Cardiac muscle cell (in vitro differentiated cells and primary cell): ENCODE measurements around the gene PLB1. TPM values are rescaled to one million over a fixed set of nuclear protein-coding genes. Genes with fewer than 3 reads are reported as not detected.

Experiments used
- DNase-seq, 2 donors: peaks; one replicate each; pipeline versions ENCODE4 v3.0.0 to v3.0.0-alpha.2; 2010 to 2017; ENCODE audit warnings: low read depth in 1 of 2, low spot score in 1 of 2
- H3K27ac ChIP-seq: fragments of 200-600 bp; sonication (generic); 2 replicates; pipeline ENCODE4 v1.5.1; 2016
- H3K27me3 ChIP-seq: fragments of 200-600 bp; sonication (generic); 2 replicates; pipeline ENCODE4 v1.6.0; 2016; ENCODE audit warnings: control low read depth
- H3K36me3 ChIP-seq: fragments of 200-600 bp; sonication (generic); 2 replicates; pipeline ENCODE4 v1.5.1; 2016; ENCODE audit warnings: control low read depth
- H3K4me1 ChIP-seq: fragments of 200-600 bp; sonication (generic); 2 replicates; pipeline ENCODE4 v1.8.1; 2017; ENCODE audit warnings: low read depth, mild to moderate bottlenecking, mixed run types
- H3K4me3 ChIP-seq: fragments of 200-600 bp; sonication (generic); 2 replicates; pipeline ENCODE4 v1.5.1; 2016; ENCODE audit warnings: mild to moderate bottlenecking
- H3K9me3 ChIP-seq: fragments of 200-600 bp; sonication (generic); 2 replicates; pipeline ENCODE4 v1.5.1; 2017; ENCODE audit warnings: low read depth, mild to moderate bottlenecking, control low read depth
- polyA plus RNA-seq: library from polyadenylated mRNA; unstranded; fragments of >200 nt; fragmentation: Nextera tagmentation; extraction: Ambion mirVana; gene quantifications from 2 replicates; pipeline ENCODE4 v1.2.1, GENCODE V29; 2016
- total RNA-seq: library from RNA; depleted of rRNA; stranded (reverse); fragments of >200 nt; gene quantifications from 2 replicates; pipeline ENCODE4 v1.2.3, GENCODE V29; 2016
- TF ChIP-seq, protein P1 (sequence below): IDR thresholded peaks from 2 replicates; pipeline ENCODE4 v1.5.1; 2012; ENCODE audit warnings: low read depth, mild to moderate bottlenecking, low read length

PLB1 gene
- total and polyA plus RNA-seq, 2 experiments from 2014 or later = 1.1 to 1.2 TPM

DNA sequence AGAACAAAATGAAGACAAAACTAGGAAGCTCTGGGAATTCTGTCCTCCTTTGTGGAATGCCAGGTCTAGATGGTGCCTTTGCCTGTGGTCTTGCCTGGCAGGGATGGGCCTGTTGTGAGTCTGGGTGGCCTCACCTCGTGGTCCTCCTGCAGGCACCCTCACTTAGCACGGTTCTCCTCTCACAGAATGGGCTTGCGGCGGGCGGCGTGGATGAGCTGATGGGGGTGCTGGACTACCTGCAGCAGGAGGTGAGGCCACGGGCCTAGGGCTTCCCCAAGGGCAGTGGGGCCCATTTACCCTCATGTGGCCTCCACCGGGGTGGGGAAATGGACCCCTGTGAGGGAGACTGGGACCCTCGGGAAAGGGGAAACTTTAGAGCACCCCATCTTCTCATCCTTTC is 42.3 kb downstream of the PLB1 start:
- Histone ChIP-seq H3K4me3 (no peak overlapping the region), H3K27me3 (no peaks in the 10 kb centered on the region), H3K36me3 (no peaks in the 10 kb centered on the region), H3K27ac (no peak overlapping the region), H3K4me1 (peaks cover 4% of the 10 kb centered on the region), H3K9me3 (no peaks in the 10 kb centered on the region)
- TF ChIP-seq, protein P1, sequence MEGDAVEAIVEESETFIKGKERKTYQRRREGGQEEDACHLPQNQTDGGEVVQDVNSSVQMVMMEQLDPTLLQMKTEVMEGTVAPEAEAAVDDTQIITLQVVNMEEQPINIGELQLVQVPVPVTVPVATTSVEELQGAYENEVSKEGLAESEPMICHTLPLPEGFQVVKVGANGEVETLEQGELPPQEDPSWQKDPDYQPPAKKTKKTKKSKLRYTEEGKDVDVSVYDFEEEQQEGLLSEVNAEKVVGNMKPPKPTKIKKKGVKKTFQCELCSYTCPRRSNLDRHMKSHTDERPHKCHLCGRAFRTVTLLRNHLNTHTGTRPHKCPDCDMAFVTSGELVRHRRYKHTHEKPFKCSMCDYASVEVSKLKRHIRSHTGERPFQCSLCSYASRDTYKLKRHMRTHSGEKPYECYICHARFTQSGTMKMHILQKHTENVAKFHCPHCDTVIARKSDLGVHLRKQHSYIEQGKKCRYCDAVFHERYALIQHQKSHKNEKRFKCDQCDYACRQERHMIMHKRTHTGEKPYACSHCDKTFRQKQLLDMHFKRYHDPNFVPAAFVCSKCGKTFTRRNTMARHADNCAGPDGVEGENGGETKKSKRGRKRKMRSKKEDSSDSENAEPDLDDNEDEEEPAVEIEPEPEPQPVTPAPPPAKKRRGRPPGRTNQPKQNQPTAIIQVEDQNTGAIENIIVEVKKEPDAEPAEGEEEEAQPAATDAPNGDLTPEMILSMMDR = no peak
- DNase-seq = no peak

DNA sequence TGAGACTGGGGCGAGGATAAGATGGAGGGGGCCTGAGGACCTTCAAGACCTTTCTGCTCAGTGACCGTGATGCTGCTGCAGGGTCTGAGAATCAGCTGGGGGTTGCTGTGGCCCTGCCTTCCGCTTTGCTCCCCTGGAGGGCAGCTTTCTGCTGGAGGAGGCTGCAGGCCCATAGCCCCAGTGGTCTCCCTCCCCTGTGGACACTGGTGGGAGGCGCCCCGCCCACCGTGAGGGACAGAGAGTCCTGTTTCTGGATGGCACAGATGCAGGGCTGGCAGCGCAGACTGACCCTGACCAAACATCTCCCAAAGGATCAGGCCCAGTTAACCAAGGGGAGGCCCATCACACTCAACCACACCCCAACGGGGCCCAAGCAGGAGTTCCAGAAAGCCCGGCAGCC is 42.8 kb downstream of the PLB1 start:
- Histone ChIP-seq H3K27ac (no peak overlapping the region), H3K9me3 (no peaks in the 10 kb centered on the region), H3K4me3 (no peak overlapping the region), H3K27me3 (no peaks in the 10 kb centered on the region), H3K36me3 (no peaks in the 10 kb centered on the region), H3K4me1 (peaks cover 9% of the 10 kb centered on the region)
- TF ChIP-seq, protein P1 = no peak
- no peak for DNase-seq

DNA sequence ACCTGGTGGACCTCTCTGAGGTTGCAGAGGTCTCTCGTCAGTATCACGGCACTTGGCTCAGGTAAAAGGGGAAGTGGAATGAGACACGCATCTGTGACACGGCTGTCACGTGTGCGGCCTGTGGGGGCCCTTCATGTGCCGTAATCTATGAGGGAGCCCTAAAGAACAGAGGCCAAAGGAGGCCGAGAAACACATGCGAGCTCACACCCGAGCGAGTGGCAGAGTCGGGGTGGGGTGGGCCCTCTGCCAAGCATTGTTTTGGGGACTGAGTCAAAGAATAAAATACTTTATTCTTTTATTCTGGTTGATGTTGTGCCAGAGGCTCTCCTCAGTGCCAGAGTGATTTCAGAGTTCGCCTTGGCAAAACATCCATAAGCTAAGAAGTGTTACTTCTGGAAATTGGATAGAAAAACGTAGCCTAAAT is 43.3 kb downstream of the PLB1 start:
- Histone ChIP-seq H3K27me3 (no peaks in the 10 kb centered on the region), H3K9me3 (no peaks in the 10 kb centered on the region), H3K4me3 (no peak overlapping the region), H3K36me3 (no peaks in the 10 kb centered on the region), H3K4me1 (peaks cover 14% of the 10 kb centered on the region), H3K27ac (no peak overlapping the region)
- DNase-seq = peak in 1 of 2 donors; percentile 36
- TF ChIP-seq, protein P1 = no peak

DNA sequence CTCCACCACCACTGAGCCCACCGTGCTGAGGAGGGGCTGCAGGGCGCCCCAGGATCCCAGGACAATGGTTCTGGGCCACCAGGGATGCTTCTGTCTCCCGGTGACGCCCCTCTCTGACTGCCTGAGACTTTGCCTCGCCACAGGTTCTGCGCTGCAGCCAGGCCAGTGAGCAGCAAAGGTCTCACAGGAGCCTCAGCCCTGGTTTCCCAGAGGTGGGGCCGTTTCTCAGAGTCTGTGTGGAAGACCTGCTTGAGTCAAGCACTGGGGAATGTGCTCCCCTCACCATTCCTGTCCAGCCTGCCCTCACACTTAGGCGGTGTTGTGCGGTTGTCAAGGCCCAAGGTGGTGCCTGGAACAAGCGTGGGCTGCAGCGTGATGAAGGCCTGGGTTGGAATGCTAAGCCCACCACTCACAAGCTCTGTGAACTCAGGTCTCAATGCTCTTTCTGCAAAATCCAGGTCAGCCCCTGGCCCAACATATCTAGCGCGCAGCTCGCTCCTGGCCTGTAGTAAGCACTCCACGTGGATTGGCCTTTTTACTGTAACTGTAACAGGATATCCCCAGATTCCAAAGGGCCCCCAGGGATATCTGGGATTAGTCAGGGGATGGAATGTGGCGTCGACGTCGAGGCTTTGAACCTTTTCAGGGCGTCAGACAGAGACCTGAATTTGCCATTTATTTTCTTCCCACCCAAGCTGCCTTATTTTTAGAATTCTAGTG is 47.6 kb downstream of the PLB1 start:
- H3K27me3 ChIP-seq = no peaks in the 10 kb centered on the region
- peak overlapping the region; percentile 76 for H3K27ac ChIP-seq
- H3K9me3 ChIP-seq = no peaks in the 10 kb centered on the region
- DNase-seq = peak; percentile 36 to 53
- H3K36me3 ChIP-seq = no peaks in the 10 kb centered on the region
- TF ChIP-seq, protein P1 = no peak
- no peak overlapping the region for H3K4me3 ChIP-seq
- peaks cover 47% of the 10 kb centered on the region for H3K4me1 ChIP-seq

DNA sequence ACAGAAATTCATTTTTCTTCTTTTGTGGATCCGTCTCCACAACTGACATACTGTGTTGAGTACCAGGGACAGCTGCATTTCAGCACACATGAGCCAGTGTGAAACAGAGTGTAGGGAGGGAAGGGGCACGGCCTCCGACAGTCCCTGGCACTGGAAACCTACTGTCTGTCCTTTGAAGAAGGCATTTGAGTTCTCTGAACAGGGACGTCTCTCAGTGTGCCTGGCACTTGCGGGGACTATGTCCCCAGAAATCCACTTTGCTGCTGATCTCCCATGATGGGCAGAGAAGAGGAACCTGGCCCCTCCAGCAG is 48.1 kb downstream of the PLB1 start:
- H3K27me3 ChIP-seq = no peaks in the 10 kb centered on the region
- H3K27ac ChIP-seq = peak overlapping the region; percentile 76
- no peak for DNase-seq
- H3K9me3 ChIP-seq = no peaks in the 10 kb centered on the region
- H3K4me3 ChIP-seq = no peak overlapping the region
- peaks cover 47% of the 10 kb centered on the region for H3K4me1 ChIP-seq
- no peaks in the 10 kb centered on the region for H3K36me3 ChIP-seq
- TF ChIP-seq, protein P1 = no peak
